ENCODE measurements around the gene MFSD8.

Gene MFSD8

DNA sequence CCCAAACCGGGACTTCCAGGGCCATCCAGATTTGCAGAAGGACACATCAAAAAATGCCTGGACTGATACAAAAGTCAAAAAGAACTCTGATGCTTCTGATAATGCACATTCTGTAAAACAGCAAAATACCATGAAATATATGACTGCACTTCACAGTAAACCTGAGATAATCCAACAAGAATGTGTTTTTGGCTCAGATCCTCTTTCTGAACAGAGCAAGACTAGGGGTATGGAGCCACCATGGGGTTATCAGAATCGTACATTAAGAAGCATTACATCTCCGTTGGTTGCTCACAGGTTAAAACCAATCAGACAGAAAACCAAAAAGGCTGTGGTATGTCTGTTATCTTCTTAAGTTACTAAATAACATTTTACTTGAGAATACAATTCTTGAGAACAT, 75.1 kb downstream of the MFSD8 start:
- Histone ChIP-seq H3K9me3 (ENCODE audit: control insufficient read depth, insufficient read depth, low read length) (no peaks in the 10 kb centered on the region), H3K9me2 (replicated peaks; ENCODE audit: control insufficient read depth, low read length) (no peaks in the 10 kb centered on the region), H3K4me2 (ENCODE audit: low read length) (no peak overlapping the region), H3K79me2 (ENCODE audit: control insufficient read depth, low read length) (peaks cover 51% of the 10 kb centered on the region), H3K27ac (ENCODE audit: low read depth, low read length) (no peak overlapping the region), H3K27me3 (ENCODE audit: control insufficient read depth, low read length) (no peaks in the 10 kb centered on the region), H4K20me1 (ENCODE audit: control insufficient read depth, insufficient read depth, low read depth, low read length) (0 out of 2 replicates have a peak, but pooled peaks cover 5% of the 10 kb centered on the region), H3K4me1 (ENCODE audit: control insufficient read depth, low read length) (peaks cover 24% of the 10 kb centered on the region), H3F3A (ENCODE audit: control insufficient read depth, insufficient read depth) (0 out of 2 replicates have a peak, but pooled peaks cover 3% of the 10 kb centered on the region), H3K4me3 (ENCODE audit: low read length) (no peak overlapping the region), H3K36me3 (ENCODE audit: control insufficient read depth, low read length) (peaks cover 92% of the 10 kb centered on the region)
- TF ChIP-seq, protein P1, sequence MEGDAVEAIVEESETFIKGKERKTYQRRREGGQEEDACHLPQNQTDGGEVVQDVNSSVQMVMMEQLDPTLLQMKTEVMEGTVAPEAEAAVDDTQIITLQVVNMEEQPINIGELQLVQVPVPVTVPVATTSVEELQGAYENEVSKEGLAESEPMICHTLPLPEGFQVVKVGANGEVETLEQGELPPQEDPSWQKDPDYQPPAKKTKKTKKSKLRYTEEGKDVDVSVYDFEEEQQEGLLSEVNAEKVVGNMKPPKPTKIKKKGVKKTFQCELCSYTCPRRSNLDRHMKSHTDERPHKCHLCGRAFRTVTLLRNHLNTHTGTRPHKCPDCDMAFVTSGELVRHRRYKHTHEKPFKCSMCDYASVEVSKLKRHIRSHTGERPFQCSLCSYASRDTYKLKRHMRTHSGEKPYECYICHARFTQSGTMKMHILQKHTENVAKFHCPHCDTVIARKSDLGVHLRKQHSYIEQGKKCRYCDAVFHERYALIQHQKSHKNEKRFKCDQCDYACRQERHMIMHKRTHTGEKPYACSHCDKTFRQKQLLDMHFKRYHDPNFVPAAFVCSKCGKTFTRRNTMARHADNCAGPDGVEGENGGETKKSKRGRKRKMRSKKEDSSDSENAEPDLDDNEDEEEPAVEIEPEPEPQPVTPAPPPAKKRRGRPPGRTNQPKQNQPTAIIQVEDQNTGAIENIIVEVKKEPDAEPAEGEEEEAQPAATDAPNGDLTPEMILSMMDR (IDR thresholded peaks at IDR 0.05; ENCODE audit: low read depth, low read length, poor library complexity, severe bottlenecking): no peak
- TF ChIP-seq EZH2phosphoT487 (IDR thresholded peaks at IDR 0.05; ENCODE audit: borderline replicate concordance, low read length): no peak

DNA sequence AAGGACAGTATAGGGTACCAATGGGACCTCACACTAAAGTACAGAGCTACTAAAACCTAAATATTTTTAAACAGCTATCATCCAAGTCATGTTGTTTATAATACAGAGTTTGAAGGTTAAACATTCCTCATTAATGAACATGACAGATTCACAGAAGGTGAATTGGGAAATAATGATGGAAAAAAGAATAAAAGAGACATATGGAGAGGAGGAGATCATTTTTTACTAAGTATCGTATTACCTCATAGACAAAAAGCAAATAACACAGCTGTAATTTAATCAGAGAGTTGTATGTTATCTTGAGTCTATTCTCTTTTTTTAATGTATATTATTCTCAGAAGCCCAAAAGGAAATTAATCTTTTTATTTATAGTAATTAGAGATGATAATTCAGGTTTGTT, 76.4 kb downstream of the MFSD8 start:
- Histone ChIP-seq H3K4me3 (ENCODE audit: low read length) (peak overlapping the region; percentile 11; the same call in 1 of the 2 replicates), H4K20me1 (ENCODE audit: control insufficient read depth, insufficient read depth, low read depth, low read length) (0 out of 2 replicates have a peak, but pooled peaks cover 5% of the 10 kb centered on the region), H3K27me3 (ENCODE audit: control insufficient read depth, low read length) (no peaks in the 10 kb centered on the region), H3K27ac (ENCODE audit: low read depth, low read length) (no peak overlapping the region), H3K36me3 (ENCODE audit: control insufficient read depth, low read length) (peaks cover 96% of the 10 kb centered on the region), H3F3A (ENCODE audit: control insufficient read depth, insufficient read depth) (no peaks in the 10 kb centered on the region), H3K9me3 (ENCODE audit: control insufficient read depth, insufficient read depth, low read length) (no peaks in the 10 kb centered on the region), H3K4me1 (ENCODE audit: control insufficient read depth, low read length) (peaks cover 24% of the 10 kb centered on the region), H3K4me2 (ENCODE audit: low read length) (peak overlapping the region; percentile 36; the same call in 1 of the 2 replicates), H3K79me2 (ENCODE audit: control insufficient read depth, low read length) (peaks cover 60% of the 10 kb centered on the region), H3K9me2 (replicated peaks; ENCODE audit: control insufficient read depth, low read length) (no peaks in the 10 kb centered on the region)
- TF ChIP-seq, protein P1 (IDR thresholded peaks at IDR 0.05; ENCODE audit: low read depth, low read length, poor library complexity, severe bottlenecking): no peak
- no peak for TF ChIP-seq EZH2phosphoT487 (IDR thresholded peaks at IDR 0.05; ENCODE audit: borderline replicate concordance, low read length)

DNA sequence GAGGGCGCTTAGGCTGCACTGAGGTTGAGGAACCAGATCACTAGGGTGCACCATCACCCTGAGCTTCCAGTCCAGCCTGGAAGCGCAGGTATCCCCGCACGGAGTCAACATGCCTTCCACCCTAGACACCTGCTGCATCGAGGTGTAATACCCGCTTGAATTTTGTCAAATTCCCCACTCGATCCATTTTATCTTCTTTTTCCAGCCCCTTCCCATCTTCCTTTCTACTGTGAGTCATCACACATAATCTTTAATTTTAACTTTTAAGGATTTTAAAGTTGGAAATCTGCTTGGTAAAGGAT, 83.5 kb downstream of the MFSD8 start:
- Histone ChIP-seq H3F3A (ENCODE audit: control insufficient read depth, insufficient read depth) (no peaks in the 10 kb centered on the region), H3K36me3 (ENCODE audit: control insufficient read depth, low read length) (peaks cover 56% of the 10 kb centered on the region), H3K79me2 (ENCODE audit: control insufficient read depth, low read length) (peaks cover 78% of the 10 kb centered on the region), H3K4me1 (ENCODE audit: control insufficient read depth, low read length) (peaks cover 37% of the 10 kb centered on the region), H3K9me3 (ENCODE audit: control insufficient read depth, insufficient read depth, low read length) (no peaks in the 10 kb centered on the region), H3K27me3 (ENCODE audit: control insufficient read depth, low read length) (no peaks in the 10 kb centered on the region), H3K4me2 (ENCODE audit: low read length) (peak overlapping the region; percentile 72), H3K9me2 (replicated peaks; ENCODE audit: control insufficient read depth, low read length) (no peaks in the 10 kb centered on the region), H4K20me1 (ENCODE audit: control insufficient read depth, insufficient read depth, low read depth, low read length) (no peaks in the 10 kb centered on the region), H3K27ac (ENCODE audit: low read depth, low read length) (peak overlapping the region; percentile 72), H3K4me3 (ENCODE audit: low read length) (peak overlapping the region; percentile 84)
- no peak for TF ChIP-seq EZH2phosphoT487 (IDR thresholded peaks at IDR 0.05; ENCODE audit: borderline replicate concordance, low read length)
- TF ChIP-seq, protein P1 (IDR thresholded peaks at IDR 0.05; ENCODE audit: low read depth, low read length, poor library complexity, severe bottlenecking): no peak

Measured in DOHH2 (cell line).